HepG2 (cell line): ENCODE results near the gene S100A13. TPM values are rescaled to one million over a fixed set of nuclear protein-coding genes. Genes with fewer than 3 reads are reported as not detected.

Experiments used
- DNMT3B ChIP-seq: conservative IDR thresholded peaks from 2 replicates; pipeline ENCODE4 v1.6.1; 2016; ENCODE audit warnings: missing biosample characterization, control low read depth
- MATR3 ChIP-seq: sonication (generic); formaldehyde crosslinking; IDR thresholded peaks from 2 replicates; pipeline ENCODE4 v1.4.0; 2020; ENCODE audit warnings: missing genetic modification reagents
- SRSF9 ChIP-seq: fragments of 200-400 bp; formaldehyde crosslinking; IDR thresholded peaks from 2 replicates; pipeline ENCODE4 v1.6.1; 2018; ENCODE audit warnings: borderline replicate concordance, mild to moderate bottlenecking, low read depth, low read length; ENCODE audit not compliant: insufficient read depth, poor library complexity, severe bottlenecking
- ZNF713 ChIP-seq: sonication (generic); formaldehyde crosslinking; IDR thresholded peaks from 2 replicates; pipeline ENCODE4 v1.4.0; 2020; ENCODE audit warnings: mild to moderate bottlenecking, missing genetic modification reagents
- polyA plus RNA-seq, 8 experiments: library from polyadenylated mRNA; depleted of rRNA in 3 of 8; stranded (reverse) in 7 of 8; unstranded in 1 of 8; fragments of >200 nt; fragmentation: Illumina TruSeq in 4 of 8; extraction: Trizol in 4 of 8; gene quantifications; 2 replicates each; pipeline versions ENCODE4 v1.2.1 to v1.2.3, GENCODE V29; 2011 to 2016; ENCODE audit warnings: low read depth in 4 of 8, missing spikeins in 1 of 8, mixed read lengths in 1 of 8; ENCODE audit not compliant: insufficient read depth in 1 of 8
- total RNA-seq, 5 experiments: library from RNA; depleted of rRNA; stranded (reverse); fragments of >200 nt; fragmentation: Illumina TruSeq; extraction: Trizol; gene quantifications; 2 replicates each; pipeline ENCODE4 v1.2.3, GENCODE V29; 2016; ENCODE audit warnings: low read depth in 1 of 5
- TF ChIP-seq, protein P1 (sequence below): sonication (generic); formaldehyde crosslinking; IDR thresholded peaks from 2 replicates; pipeline ENCODE4 v1.4.0; 2020; ENCODE audit warnings: mild to moderate bottlenecking, missing genetic modification reagents
- TF ChIP-seq, protein P2 (sequence below): sonication (generic); formaldehyde crosslinking; conservative IDR thresholded peaks from 2 replicates; pipeline ENCODE4 v1.4.0; 2020; ENCODE audit warnings: missing genetic modification reagents
- TF ChIP-seq, protein P3 (sequence below): sonication (generic); formaldehyde crosslinking; conservative IDR thresholded peaks from 2 replicates; pipeline ENCODE4 v1.4.0; 2020; ENCODE audit warnings: missing genetic modification reagents
- TF ChIP-seq, protein P4 (sequence below): sonication (generic); formaldehyde crosslinking; IDR thresholded peaks from 2 replicates; pipeline ENCODE4 v1.9.0; 2021; ENCODE audit warnings: mild to moderate bottlenecking, missing genetic modification reagents

The S100A13 gene
- total and polyA plus RNA-seq, 2 of the 13 experiments (the other 11 are each of a cell fraction or from before 2014, with no cell fraction given) = 89.5 to 172 TPM

DNA sequence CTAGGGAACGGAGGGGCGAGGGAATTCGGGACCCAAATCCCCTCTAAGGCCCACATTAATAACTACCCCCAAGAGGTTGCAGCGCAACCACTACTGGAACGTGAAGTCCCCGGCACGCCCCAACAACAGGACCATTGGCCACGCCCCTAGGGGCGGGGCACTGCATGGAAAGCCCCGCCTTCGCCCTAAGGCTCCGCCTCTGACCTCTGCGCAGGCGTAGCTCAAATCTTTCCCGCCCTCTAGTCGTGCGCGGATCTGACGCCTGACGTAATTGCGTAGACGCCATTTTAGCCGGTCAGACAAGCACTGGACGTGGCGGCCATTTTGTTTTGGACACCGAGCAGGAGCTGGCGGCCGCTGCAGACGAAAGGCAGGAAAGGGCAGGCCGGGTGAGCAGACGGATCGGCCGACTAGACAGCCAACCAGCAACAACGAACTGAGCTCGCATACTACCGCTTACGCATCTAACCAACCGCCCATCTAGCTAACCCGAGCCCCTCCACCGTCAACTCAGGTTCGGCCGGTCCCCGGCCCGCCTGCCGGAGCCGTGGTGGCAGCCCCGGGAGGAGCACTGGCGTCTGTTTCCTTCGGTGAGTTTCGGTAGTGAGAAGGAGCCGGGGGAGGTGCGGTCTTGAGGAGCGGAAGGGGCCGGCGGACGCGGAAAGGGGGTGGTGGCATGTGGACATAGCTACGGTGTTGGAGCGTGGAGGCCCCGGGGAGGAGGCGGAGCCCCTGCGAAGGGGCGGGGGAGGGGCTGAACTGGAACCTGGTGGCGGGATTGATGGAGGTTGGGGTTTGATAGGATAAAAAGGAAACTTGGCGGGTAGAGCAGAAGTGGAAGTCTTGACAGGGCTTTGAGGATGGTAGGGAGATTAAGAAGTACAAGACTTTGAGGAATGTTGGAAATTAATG, 6.7 kb upstream of the S100A13 start, which contains the start of gene CHTOP (continued):
- TF ChIP-seq, protein P1, sequence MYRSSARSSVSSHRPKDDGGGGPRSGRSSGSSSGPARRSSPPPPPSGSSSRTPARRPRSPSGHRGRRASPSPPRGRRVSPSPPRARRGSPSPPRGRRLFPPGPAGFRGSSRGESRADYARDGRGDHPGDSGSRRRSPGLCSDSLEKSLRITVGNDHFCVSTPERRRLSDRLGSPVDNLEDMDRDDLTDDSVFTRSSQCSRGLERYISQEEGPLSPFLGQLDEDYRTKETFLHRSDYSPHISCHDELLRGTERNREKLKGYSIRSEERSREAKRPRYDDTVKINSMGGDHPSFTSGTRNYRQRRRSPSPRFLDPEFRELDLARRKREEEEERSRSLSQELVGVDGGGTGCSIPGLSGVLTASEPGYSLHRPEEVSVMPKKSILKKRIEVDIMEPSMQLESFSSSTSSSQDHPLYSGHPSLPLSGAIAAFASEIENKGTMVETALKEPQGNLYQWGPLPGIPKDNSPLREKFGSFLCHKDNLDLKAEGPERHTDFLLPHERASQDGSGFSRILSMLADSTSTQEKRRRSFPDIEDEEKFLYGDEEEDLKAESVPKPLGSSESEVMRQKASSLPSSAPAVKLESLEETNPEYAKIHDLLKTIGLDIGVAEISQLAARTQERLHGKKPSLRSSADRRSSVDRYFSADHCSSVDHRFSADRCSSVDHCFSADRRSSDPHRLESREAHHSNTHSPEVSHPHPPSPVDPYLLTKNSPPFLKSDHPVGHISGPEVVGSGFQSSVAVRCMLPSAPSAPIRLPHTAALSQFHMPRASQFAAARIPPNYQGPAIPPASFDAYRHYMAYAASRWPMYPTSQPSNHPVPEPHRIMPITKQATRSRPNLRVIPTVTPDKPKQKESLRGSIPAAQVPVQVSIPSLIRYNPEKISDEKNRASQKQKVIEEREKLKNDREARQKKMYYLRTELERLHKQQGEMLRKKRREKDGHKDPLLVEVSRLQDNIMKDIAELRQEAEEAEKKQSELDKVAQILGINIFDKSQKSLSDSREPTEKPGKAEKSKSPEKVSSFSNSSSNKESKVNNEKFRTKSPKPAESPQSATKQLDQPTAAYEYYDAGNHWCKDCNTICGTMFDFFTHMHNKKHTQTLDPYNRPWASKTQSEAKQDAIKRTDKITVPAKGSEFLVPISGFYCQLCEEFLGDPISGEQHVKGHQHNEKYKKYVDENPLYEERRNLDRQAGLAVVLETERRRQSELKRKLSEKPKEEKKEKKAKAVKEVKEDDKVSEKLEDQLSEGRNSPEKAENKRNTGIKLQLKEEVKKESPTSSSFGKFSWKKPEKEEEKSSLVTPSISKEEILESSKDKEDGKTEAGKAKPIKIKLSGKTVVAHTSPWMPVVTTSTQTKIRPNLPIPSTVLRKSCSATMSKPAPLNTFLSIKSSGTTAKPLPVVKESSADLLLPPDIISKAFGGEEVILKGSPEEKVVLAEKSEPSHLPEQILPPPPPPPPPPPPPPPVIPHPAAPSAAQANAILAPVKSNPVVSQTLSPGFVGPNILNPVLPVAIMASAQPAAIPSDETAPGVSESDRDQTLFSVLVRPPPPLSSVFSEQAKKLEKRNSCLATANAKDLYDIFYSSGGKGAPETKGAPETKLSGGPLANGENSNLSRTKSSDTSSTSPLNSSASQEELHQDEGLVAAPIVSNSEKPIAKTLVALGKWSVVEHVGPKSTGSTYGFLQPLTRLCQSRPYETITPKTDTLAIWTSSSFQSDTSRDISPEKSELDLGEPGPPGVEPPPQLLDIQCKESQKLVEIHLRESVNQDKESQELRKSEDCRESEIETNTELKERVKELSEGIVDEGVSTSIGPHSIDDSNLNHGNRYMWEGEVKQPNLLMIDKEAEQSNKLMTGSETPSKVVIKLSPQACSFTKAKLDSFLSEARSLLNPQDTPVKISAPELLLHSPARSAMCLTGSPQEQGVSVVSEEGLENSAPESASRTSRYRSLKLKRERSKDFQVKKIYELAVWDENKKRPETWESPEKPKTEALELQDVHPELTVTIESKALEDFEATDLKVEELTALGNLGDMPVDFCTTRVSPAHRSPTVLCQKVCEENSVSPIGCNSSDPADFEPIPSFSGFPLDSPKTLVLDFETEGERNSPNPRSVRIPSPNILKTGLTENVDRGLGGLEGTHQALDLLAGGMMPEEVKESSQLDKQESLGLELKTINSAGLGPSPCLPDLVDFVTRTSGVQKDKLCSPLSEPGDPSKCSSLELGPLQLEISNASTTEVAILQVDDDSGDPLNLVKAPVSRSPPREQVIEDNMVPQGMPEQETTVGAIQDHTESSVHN = 0 out of 2 replicates have a peak, but pooled peaks have one; percentile 81
- TF ChIP-seq, protein P2, sequence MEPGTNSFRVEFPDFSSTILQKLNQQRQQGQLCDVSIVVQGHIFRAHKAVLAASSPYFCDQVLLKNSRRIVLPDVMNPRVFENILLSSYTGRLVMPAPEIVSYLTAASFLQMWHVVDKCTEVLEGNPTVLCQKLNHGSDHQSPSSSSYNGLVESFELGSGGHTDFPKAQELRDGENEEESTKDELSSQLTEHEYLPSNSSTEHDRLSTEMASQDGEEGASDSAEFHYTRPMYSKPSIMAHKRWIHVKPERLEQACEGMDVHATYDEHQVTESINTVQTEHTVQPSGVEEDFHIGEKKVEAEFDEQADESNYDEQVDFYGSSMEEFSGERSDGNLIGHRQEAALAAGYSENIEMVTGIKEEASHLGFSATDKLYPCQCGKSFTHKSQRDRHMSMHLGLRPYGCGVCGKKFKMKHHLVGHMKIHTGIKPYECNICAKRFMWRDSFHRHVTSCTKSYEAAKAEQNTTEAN (CRISPR knock-in tag) = peak; percentile 53; the same call in 1 of the 2 replicates
- TF ChIP-seq SRSF9 (no peak), DNMT3B (CRISPR knock-in tag) (peak; percentile 65; the same call in 1 of the 2 replicates), MATR3 (no peak), ZNF713 (CRISPR knock-in tag) (no peak)
- TF ChIP-seq, protein P3, sequence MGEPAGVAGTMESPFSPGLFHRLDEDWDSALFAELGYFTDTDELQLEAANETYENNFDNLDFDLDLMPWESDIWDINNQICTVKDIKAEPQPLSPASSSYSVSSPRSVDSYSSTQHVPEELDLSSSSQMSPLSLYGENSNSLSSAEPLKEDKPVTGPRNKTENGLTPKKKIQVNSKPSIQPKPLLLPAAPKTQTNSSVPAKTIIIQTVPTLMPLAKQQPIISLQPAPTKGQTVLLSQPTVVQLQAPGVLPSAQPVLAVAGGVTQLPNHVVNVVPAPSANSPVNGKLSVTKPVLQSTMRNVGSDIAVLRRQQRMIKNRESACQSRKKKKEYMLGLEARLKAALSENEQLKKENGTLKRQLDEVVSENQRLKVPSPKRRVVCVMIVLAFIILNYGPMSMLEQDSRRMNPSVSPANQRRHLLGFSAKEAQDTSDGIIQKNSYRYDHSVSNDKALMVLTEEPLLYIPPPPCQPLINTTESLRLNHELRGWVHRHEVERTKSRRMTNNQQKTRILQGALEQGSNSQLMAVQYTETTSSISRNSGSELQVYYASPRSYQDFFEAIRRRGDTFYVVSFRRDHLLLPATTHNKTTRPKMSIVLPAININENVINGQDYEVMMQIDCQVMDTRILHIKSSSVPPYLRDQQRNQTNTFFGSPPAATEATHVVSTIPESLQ (CRISPR knock-in tag) = no peak
- TF ChIP-seq, protein P4, sequence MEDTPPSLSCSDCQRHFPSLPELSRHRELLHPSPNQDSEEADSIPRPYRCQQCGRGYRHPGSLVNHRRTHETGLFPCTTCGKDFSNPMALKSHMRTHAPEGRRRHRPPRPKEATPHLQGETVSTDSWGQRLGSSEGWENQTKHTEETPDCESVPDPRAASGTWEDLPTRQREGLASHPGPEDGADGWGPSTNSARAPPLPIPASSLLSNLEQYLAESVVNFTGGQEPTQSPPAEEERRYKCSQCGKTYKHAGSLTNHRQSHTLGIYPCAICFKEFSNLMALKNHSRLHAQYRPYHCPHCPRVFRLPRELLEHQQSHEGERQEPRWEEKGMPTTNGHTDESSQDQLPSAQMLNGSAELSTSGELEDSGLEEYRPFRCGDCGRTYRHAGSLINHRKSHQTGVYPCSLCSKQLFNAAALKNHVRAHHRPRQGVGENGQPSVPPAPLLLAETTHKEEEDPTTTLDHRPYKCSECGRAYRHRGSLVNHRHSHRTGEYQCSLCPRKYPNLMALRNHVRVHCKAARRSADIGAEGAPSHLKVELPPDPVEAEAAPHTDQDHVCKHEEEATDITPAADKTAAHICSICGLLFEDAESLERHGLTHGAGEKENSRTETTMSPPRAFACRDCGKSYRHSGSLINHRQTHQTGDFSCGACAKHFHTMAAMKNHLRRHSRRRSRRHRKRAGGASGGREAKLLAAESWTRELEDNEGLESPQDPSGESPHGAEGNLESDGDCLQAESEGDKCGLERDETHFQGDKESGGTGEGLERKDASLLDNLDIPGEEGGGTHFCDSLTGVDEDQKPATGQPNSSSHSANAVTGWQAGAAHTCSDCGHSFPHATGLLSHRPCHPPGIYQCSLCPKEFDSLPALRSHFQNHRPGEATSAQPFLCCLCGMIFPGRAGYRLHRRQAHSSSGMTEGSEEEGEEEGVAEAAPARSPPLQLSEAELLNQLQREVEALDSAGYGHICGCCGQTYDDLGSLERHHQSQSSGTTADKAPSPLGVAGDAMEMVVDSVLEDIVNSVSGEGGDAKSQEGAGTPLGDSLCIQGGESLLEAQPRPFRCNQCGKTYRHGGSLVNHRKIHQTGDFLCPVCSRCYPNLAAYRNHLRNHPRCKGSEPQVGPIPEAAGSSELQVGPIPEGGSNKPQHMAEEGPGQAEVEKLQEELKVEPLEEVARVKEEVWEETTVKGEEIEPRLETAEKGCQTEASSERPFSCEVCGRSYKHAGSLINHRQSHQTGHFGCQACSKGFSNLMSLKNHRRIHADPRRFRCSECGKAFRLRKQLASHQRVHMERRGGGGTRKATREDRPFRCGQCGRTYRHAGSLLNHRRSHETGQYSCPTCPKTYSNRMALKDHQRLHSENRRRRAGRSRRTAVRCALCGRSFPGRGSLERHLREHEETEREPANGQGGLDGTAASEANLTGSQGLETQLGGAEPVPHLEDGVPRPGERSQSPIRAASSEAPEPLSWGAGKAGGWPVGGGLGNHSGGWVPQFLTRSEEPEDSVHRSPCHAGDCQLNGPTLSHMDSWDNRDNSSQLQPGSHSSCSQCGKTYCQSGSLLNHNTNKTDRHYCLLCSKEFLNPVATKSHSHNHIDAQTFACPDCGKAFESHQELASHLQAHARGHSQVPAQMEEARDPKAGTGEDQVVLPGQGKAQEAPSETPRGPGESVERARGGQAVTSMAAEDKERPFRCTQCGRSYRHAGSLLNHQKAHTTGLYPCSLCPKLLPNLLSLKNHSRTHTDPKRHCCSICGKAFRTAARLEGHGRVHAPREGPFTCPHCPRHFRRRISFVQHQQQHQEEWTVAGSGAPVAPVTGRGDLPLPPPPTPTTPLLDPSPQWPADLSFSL (CRISPR knock-in tag) = no peak
